Loucy (cell line): ENCODE measurements around the gene ARL2BP.

Experiments used
- CTCF ChIP-seq: fragments of 200-600 bp; sonication (generic); conservative IDR thresholded peaks from 2 replicates; pipeline ENCODE4 v1.5.1; 2014; ENCODE audit warnings: mild to moderate bottlenecking, antibody characterized with exemption, low read length
- EZH2phosphoT487 ChIP-seq: fragments of 200-600 bp; IDR thresholded peaks from 2 replicates; pipeline ENCODE4 v1.6.1; 2018; ENCODE audit warnings: antibody characterized with exemption, mild to moderate bottlenecking, moderate library complexity, borderline replicate concordance

GRCh38 chr16:57264381-57264780 is 19.3 kb downstream of the ARL2BP start:
- TF ChIP-seq CTCF: no peak
- TF ChIP-seq EZH2phosphoT487: no peak
